HCT116 (cell line): ENCODE measurements around the gene RANBP9. TPM values are rescaled to one million over a fixed set of nuclear protein-coding genes. Genes with fewer than 3 reads are reported as not detected.

Source experiments
- ATAC-seq: fragments of 200-7000 bp; cut with Tn5 transposase; 2 replicates; pipeline ENCODE4 v1.9.1; 2020; ENCODE audit warnings: mild to moderate bottlenecking, moderate library complexity
- BruUV-seq: library from RNA; stranded (reverse); fragments of 400-500 nt; replicated peaks from 2 replicates; lab custom pipeline; 2021; lab: Mats Ljungman, UMichigan
- CTCF ChIA-PET: fragments of 300-600 bp; sonication (Branson Sonifier 250); formaldehyde crosslinking; loops from one replicate; lab custom pipeline; 2021; ENCODE audit warnings: antibody characterized with exemption; lab: Charles Lee
- POLR2A ChIA-PET: fragments of 300-600, 350-600 bp; sonication (Branson Sonifier 250); formaldehyde crosslinking; loops from one replicate; lab custom pipeline; 2021; ENCODE audit warnings: antibody characterized with exemption; lab: Charles Lee
- RAD21 ChIA-PET, 2 experiments: fragments of 300-600 bp; sonication (Branson Sonifier 250); formaldehyde crosslinking; loops; one replicate each; lab custom pipeline; 2023; ENCODE audit warnings: low total read pairs in 2 of 2; ENCODE audit not compliant: uncharacterized antibody in 2 of 2, unreplicated experiment in 2 of 2, low non-redundant PET in 1 of 2; lab: Charles Lee
- DNase-seq: peaks from one replicate; pipeline ENCODE4 v3.0.0-alpha.2; 2010; ENCODE audit warnings: low read depth, low spot score
- H2AFZ ChIP-seq: fragments of 200-600 bp; shearing (Covaris generic), sonication (generic); 2 replicates; pipeline ENCODE4 v1.6.1; 2017; ENCODE audit warnings: low read depth, mixed run types, mixed read lengths, antibody characterized with exemption, low read length; ENCODE audit not compliant: poor library complexity, severe bottlenecking
- H3K27ac ChIP-seq: 2 replicates; pipeline ENCODE4 v1.5.1; 2012; ENCODE audit warnings: low read depth, low read length
- H3K27me3 ChIP-seq: fragments of 200-600 bp; sonication (generic); 2 replicates; pipeline ENCODE4 v1.6.1; 2016; ENCODE audit warnings: mixed run types, low read length, mixed read lengths; ENCODE audit not compliant: insufficient read depth
- H3K36me3 ChIP-seq, 2 experiments: fragments of 200-500 bp in 1 of 2; fragments of 200-600 bp in 1 of 2; sonication (Bioruptor generic) in 1 of 2; sonication (generic) in 1 of 2; 2 replicates each; pipeline versions ENCODE4 v1.5.1 to v1.6.1; 2014 to 2016; ENCODE audit warnings: low read length in 2 of 2, inconsistent platforms in 1 of 2, mixed read lengths in 1 of 2, mixed run types in 1 of 2; ENCODE audit not compliant: insufficient read depth in 2 of 2, control insufficient read depth in 1 of 2
- H3K4me1 ChIP-seq, 2 experiments: fragments of 200-600 bp in 1 of 2; sonication (generic) in 1 of 2; 2 replicates each; pipeline versions ENCODE4 v1.5.1 to v1.6.1; 2012 to 2017; ENCODE audit warnings: low read length in 2 of 2, inconsistent platforms in 1 of 2, mild to moderate bottlenecking in 1 of 2, mixed read lengths in 1 of 2, mixed run types in 1 of 2, moderate library complexity in 1 of 2; ENCODE audit not compliant: insufficient read depth in 2 of 2, control insufficient read depth in 1 of 2
- H3K4me2 ChIP-seq: fragments of 200-600 bp; sonication (generic); 2 replicates; pipeline ENCODE4 v1.6.1; 2017; ENCODE audit warnings: mixed run types, low read length, mixed read lengths
- H3K4me3 ChIP-seq, 2 experiments: fragments of 200-600 bp in 1 of 2; sonication (generic) in 1 of 2; replicated peaks in 1 of 2; 2 replicates each; pipeline ENCODE4 v1.5.1; 2011 to 2016; ENCODE audit warnings: low read length in 2 of 2, control low read depth in 1 of 2, low read depth in 1 of 2, mild to moderate bottlenecking in 1 of 2, mixed read lengths in 1 of 2, mixed run types in 1 of 2
- H3K79me2 ChIP-seq: fragments of 200-600 bp; sonication (generic); 2 replicates; pipeline ENCODE4 v1.6.1; 2017; ENCODE audit warnings: mild to moderate bottlenecking, mixed run types, low read length, moderate library complexity, mixed read lengths; ENCODE audit not compliant: insufficient read depth
- H3K9ac ChIP-seq: fragments of 200-600 bp; sonication (generic); 2 replicates; pipeline ENCODE4 v1.6.1; 2016; ENCODE audit warnings: low read length, mixed read lengths
- H3K9me2 ChIP-seq: fragments of 200-600 bp; sonication (generic), shearing (Covaris generic); 2 replicates; pipeline ENCODE4 v1.6.1; 2017; ENCODE audit warnings: mixed run types, mild to moderate bottlenecking, moderate library complexity; ENCODE audit not compliant: insufficient read depth
- H3K9me3 ChIP-seq, 2 experiments: fragments of 200-500 bp in 1 of 2; fragments of 200-600 bp in 1 of 2; sonication (Bioruptor generic) in 1 of 2; sonication (generic) in 1 of 2; 2 replicates each; pipeline ENCODE4 v1.6.1; 2014 to 2017; ENCODE audit warnings: low read length in 2 of 2, mixed read lengths in 2 of 2, inconsistent platforms in 1 of 2, low read depth in 1 of 2, mild to moderate bottlenecking in 1 of 2, mixed run types in 1 of 2, moderate library complexity in 1 of 2; ENCODE audit not compliant: control insufficient read depth in 1 of 2, insufficient read depth in 1 of 2
- H4K20me1 ChIP-seq: fragments of 200-600 bp; sonication (generic), shearing (Covaris generic); 2 replicates; pipeline ENCODE4 v1.6.1; 2017; ENCODE audit warnings: mixed run types, mild to moderate bottlenecking, moderate library complexity; ENCODE audit not compliant: insufficient read depth
- CTCF ChIP-seq, 3 experiments: fragments of 200-600 bp in 1 of 3; sonication (generic) in 1 of 3; IDR thresholded peaks in 2 of 3; conservative IDR thresholded peaks in 1 of 3; 2 replicates each; pipeline ENCODE4 v1.5.1; 2012 to 2017; ENCODE audit warnings: low read depth in 2 of 3, low read length in 2 of 3, antibody characterized with exemption in 1 of 3, borderline replicate concordance in 1 of 3, control low read depth in 1 of 3, mild to moderate bottlenecking in 1 of 3, mixed read lengths in 1 of 3, mixed run types in 1 of 3, moderate library complexity in 1 of 3; ENCODE audit not compliant: insufficient read depth in 1 of 3
- EZH2 ChIP-seq: fragments of 200-600 bp; sonication (generic); IDR thresholded peaks from 2 replicates; pipeline ENCODE4 v1.6.1; 2017; ENCODE audit warnings: antibody characterized with exemption, mixed run types
- EZH2phosphoT487 ChIP-seq: fragments of 200-600 bp; IDR thresholded peaks from 2 replicates; pipeline ENCODE4 v1.6.1; 2018; ENCODE audit warnings: antibody characterized with exemption, borderline replicate concordance
- FOSL1 ChIP-seq: IDR thresholded peaks from 2 replicates; pipeline ENCODE4 v1.6.1; 2012; ENCODE audit warnings: low read depth
- JUND ChIP-seq: IDR thresholded peaks from 2 replicates; pipeline ENCODE4 v1.6.1; 2012
- POLR2A ChIP-seq: IDR thresholded peaks from 2 replicates; pipeline ENCODE4 v1.7.0; 2011; ENCODE audit warnings: borderline replicate concordance; ENCODE audit not compliant: insufficient read depth, insufficient read length; ENCODE audit errors: extremely low read depth
- POLR2AphosphoS5 ChIP-seq: IDR thresholded peaks from 2 replicates; pipeline ENCODE4 v1.6.1; 2011; ENCODE audit warnings: mild to moderate bottlenecking, low read depth, low read length, moderate library complexity
- SIN3A ChIP-seq: IDR thresholded peaks from 2 replicates; pipeline ENCODE4 v1.6.1; 2012; ENCODE audit warnings: low read depth
- SP1 ChIP-seq: IDR thresholded peaks from 2 replicates; pipeline ENCODE4 v1.6.1; 2012; ENCODE audit warnings: low read depth
- TCF7L2 ChIP-seq: IDR thresholded peaks from 2 replicates; pipeline ENCODE4 v1.7.0; 2011; ENCODE audit warnings: borderline replicate concordance, inconsistent platforms; ENCODE audit not compliant: insufficient read depth, insufficient read length; ENCODE audit errors: extremely low read depth
- intact Hi-C: fragments of 100-400 bp; cut with micrococcal nuclease; formaldehyde crosslinking; loops from 2 replicates; pipeline ENCODE4 v1.10.0; 2022
- total RNA-seq: library from RNA; stranded (reverse); gene quantifications from one replicate; pipeline ENCODE4 v1.2.1, GENCODE V29; 2021; ENCODE audit not compliant: unreplicated experiment
- TF ChIP-seq, protein P1 (sequence below): IDR thresholded peaks from 2 replicates; pipeline ENCODE4 v1.6.1; 2012; ENCODE audit warnings: low read depth
- TF ChIP-seq, protein P2 (sequence below): IDR thresholded peaks from 2 replicates; pipeline ENCODE4 v1.6.1; 2012

RANBP9 gene
- total RNA-seq, 1 experiment from 2014 or later: 48.0 TPM

GRCh38 chr6:13684855-13685254 lies 26.8 kb downstream of the RANBP9 start (continued):
- TF ChIP-seq, protein P1, sequence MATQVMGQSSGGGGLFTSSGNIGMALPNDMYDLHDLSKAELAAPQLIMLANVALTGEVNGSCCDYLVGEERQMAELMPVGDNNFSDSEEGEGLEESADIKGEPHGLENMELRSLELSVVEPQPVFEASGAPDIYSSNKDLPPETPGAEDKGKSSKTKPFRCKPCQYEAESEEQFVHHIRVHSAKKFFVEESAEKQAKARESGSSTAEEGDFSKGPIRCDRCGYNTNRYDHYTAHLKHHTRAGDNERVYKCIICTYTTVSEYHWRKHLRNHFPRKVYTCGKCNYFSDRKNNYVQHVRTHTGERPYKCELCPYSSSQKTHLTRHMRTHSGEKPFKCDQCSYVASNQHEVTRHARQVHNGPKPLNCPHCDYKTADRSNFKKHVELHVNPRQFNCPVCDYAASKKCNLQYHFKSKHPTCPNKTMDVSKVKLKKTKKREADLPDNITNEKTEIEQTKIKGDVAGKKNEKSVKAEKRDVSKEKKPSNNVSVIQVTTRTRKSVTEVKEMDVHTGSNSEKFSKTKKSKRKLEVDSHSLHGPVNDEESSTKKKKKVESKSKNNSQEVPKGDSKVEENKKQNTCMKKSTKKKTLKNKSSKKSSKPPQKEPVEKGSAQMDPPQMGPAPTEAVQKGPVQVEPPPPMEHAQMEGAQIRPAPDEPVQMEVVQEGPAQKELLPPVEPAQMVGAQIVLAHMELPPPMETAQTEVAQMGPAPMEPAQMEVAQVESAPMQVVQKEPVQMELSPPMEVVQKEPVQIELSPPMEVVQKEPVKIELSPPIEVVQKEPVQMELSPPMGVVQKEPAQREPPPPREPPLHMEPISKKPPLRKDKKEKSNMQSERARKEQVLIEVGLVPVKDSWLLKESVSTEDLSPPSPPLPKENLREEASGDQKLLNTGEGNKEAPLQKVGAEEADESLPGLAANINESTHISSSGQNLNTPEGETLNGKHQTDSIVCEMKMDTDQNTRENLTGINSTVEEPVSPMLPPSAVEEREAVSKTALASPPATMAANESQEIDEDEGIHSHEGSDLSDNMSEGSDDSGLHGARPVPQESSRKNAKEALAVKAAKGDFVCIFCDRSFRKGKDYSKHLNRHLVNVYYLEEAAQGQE: no peak
- TF ChIP-seq, protein P2, sequence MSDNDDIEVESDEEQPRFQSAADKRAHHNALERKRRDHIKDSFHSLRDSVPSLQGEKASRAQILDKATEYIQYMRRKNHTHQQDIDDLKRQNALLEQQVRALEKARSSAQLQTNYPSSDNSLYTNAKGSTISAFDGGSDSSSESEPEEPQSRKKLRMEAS: no peak
- TF ChIP-seq POLR2AphosphoS5: no peak
- no peak for TF ChIP-seq FOSL1
- TF ChIP-seq SP1: no peak
- no peak for TF ChIP-seq TCF7L2
- no peak for TF ChIP-seq EZH2phosphoT487
- no peak for TF ChIP-seq JUND
- TF ChIP-seq POLR2A: no peak

GRCh38 chr6:13683038-13683437 lies 28.6 kb downstream of the RANBP9 start:
- Histone ChIP-seq H3K36me3 (no peaks in the 10 kb centered on the region; a peak in 1 of 4 replicates), H3K9me3 (no peaks in the 10 kb centered on the region), H3K9ac (no peak overlapping the region), H3K9me2 (no peaks in the 10 kb centered on the region), H3K27ac (no peak overlapping the region), H3K79me2 (peaks cover 95% of the 10 kb centered on the region), H3K4me3 (no peak overlapping the region), H3K27me3 (no peaks in the 10 kb centered on the region), H3K4me2 (no peak overlapping the region), H3K4me1 (no peaks in the 10 kb centered on the region; a peak in 1 of 4 replicates), H4K20me1 (peaks cover 7% of the 10 kb centered on the region; the same call in 1 of the 2 replicates), H2AFZ (no peak overlapping the region)
- intact Hi-C loops: no loop called here
- no peak for ATAC-seq
- POLR2A ChIA-PET: no interaction called here
- no peak for DNase-seq
- RAD21 ChIA-PET: no interaction called here
- CTCF ChIA-PET: no interaction called here
- no TSS peak for BruUV-seq
- TF ChIP-seq EZH2: no peak
- no peak for TF ChIP-seq FOSL1
- TF ChIP-seq SIN3A: no peak
- TF ChIP-seq, protein P1: no peak
- TF ChIP-seq TCF7L2: no peak
- no peak for TF ChIP-seq CTCF (IDR thresholded peaks at IDR 0.05 in 2 of 3, conservative IDR thresholded peaks at IDR 0.05 in 1 of 3; ENCODE audit: borderline replicate concordance in 1 of 3, insufficient read depth in 1 of 3, low read depth in 2 of 3, low read length in 2 of 3)
- TF ChIP-seq SP1: no peak
- TF ChIP-seq EZH2phosphoT487: no peak
- TF ChIP-seq, protein P2: no peak
